NCI-H446 (cell line): ENCODE data around the gene CDC14A.

Experiments used
- DNase-seq, 2 experiments: peaks; one replicate each; lab custom pipeline; 2025; lab: John Stamatoyannopoulos, UW

CDC14A gene

DNA sequence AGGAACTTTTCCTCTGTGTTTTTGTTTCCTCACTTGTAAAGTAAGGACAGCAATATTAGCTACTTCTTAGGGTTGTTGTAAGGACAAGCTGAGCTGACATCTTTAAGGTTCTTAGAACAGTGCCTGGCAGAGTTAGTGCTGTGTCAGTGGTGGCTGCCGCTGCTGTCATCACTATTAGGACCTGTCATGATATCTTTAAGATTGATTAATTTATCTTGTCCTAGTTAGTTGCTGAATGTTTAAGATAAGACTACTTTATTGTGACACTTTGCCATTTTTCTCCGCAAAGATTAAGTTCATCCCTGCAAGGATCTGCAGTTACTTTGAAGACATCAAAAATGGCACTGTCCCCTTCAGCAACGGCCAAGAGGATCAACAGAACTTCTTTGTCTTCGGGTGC is 145.5 kb downstream of the CDC14A start:
- DNase-seq, result no peak

DNA sequence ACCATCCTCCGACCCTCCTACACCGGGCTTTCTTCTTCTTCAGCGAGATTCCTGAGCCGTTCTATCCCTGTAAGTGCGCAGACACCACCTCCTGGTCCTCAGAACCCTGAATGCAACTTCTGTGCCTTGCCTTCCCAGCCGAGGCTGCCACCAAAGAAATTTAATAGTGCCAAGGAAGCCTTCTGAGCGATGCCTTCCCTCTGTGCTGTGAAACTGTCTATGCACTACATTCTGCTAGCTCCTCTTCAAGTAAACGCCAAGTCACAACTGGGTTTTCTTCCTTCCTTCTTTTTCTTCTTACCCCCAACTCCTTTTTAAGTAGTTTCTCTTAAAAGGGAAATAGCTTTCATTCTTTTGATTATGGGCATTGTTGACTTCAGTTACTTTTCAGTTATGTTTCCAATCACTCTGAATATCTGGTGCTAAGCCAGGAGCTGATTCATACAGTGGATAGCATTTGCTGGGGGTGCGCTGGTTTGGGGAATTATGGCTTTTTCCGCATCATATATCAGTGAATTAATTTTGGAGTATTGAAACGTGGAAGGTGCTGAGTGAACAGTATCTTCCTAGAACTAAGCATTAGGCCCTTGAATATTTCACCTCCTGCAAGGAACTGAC is 147.0 kb downstream of the CDC14A start:
- no peak for DNase-seq

DNA sequence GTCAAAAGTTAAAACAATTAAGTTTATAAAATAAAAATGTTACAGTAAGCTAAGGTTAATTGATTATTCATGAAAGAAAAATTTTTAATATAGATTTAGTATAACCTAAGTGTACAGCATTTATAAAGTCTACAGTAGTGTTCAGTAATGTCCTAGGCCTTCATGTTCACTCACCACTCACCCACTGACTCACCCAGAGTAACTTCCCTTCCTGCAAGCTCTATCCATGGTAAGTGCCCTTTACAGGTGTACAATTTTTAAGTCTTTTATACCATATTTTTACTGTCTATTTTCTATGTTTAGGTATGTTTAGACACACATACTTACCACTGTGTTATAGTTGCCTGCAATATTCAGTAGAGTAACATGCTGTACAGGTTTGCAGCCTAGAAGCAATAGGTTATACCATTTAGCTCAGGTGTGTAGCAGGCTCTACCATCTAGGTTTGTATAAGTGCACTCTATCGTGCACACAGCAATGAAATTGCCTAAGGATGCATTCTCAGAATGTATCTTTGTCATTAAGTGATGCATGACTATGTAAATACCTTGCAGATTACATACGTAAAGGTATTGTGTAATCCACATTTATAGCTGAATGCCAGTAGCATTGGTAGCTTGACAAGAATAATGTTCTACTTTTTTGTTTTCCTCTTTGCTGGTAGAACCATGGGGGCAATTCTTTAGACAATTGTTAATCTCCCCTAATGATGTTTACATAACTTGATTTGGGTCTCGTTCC is 149.9 kb downstream of the CDC14A start:
- DNase-seq, result no peak

DNA sequence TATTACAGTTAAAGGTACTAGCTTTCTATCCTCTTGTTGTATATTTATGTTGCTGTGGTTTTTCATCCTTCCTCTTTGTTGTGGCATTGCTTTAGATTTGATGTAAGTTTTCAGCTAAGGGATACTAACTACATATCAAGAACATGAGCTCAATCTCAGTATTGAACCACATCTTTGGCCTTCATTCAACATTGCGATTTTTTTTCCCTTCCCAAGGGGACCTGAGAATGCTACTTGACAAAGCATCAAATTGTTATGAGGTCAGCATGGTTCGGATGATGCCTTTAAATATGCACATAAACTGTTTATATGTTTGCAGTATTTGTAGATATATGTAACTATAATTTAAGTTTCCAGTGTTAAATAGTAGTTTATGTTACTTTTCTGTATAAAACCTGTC is 153.9 kb downstream of the CDC14A start:
- no peak for DNase-seq

DNA sequence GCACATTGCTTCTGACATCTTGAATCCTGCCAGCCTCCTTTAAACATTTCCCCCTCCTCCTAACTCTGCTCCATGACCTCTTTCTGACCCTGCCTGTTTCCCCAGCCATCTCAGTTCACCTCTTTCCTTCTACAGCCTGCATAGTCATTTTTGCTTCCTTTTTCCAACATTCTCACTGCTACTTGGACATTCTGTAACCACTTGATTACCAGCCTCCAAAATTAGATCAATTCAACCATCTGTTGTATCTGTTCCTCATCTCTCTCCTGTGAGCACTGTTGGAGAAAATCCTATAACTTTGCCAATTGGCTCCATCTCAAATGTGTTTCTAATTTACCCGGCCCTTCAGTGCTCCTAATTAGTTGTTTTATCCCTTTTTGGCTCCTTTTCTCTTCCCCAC is 158.1 kb downstream of the CDC14A start:
- DNase-seq, result peak; percentile 85 to 90

DNA sequence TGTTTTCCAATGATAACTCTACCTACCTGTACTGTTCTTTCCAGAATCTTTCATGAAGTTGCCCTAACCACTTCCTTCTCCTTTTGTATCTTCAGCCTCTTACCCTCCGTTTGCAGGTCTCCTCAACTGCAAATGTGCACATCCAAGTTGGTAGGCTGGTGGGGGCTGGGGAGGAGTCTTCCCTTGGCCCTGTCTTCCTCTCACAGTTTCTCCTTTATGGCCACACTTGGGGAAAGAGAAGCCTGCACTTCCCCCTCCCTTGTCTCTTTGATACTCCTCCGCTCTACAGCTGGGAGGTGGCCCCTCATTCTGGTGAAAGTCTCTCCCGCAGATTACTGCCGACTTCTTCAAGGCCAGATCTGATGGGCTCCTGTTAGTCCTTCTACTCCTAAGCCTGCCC is 158.8 kb downstream of the CDC14A start:
- DNase-seq, result no peak

DNA sequence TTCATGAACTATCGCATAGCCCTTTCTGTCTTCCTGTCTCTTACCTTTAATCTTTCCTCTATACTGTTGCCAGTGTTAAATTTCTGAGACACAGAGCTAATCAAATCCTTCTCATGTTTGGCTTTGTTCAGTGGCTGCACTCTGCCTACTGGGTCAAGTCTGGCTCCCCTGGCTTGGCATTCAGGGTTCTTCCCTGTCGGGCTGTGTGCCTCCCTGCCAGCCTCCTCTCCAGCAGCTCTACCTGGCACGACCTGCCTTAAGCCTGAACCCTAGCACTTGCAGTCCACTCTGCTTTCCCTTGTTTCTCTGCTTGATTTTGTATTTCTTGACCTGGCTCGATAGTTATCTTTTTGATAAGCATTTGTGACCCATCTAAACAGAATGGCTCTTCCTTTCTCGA is 159.5 kb downstream of the CDC14A start:
- DNase-seq, result no peak

DNA sequence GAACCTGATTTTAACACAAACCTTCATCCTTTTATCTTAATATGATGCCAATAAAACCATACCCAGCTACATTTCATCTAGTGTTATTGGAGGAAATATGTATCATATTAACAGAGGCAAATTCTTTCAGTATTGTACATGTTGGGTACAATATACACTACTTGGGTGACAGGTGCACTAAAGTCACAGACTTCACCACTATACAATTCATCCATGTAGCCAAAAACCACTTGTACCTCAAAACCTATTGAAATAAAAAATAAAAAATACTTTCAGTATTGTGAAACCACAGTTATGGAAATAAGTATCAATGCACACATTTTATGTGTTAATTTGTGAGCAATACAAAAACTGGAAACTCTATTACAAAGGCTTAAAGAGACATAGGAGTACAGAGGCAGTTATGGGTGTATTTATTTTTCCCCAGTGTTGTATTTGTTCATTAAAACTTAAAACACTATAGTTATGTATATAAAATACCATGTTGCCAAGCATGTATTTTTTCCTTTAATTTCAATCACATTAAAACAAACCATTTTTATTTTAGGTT is 160.6 kb downstream of the CDC14A start:
- DNase-seq, result no peak

DNA sequence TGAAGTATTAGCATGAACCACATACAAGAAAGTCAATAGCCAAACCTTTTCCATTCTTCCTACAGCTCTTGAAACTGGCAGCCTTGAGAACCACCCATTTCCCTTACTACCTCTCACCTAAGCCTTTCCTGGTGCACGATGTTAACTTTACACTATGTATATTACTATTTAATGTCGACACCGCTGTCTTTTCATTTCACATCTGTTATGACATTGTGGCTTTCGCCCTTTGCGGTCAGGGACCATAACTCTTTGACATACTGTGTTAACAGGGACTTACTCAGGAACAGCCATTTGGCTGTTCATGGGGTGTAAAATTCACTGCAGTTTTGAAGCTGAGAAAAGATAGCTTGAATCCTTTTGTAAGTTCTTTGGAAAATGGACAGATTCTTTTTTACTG is 164.6 kb downstream of the CDC14A start:
- no peak for DNase-seq

DNA sequence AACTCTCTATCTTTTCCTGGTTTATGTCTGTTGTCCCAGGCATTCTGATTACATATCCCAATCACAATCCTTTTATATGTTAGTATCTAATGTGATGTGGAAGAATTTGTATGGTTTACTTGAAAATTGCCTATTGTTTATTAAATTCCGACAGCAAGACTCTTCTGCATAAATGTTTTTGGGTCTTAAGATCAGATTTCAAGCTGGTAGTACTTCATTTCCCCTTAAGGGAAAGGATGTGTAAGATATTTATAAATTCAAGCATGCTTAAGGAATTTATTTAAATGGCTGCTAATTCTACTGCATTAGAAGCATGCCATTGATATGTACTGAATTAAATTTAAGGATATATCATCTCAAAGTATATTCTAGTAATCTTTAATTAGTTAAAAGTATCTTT is 165.2 kb downstream of the CDC14A start:
- DNase-seq, result no peak

DNA sequence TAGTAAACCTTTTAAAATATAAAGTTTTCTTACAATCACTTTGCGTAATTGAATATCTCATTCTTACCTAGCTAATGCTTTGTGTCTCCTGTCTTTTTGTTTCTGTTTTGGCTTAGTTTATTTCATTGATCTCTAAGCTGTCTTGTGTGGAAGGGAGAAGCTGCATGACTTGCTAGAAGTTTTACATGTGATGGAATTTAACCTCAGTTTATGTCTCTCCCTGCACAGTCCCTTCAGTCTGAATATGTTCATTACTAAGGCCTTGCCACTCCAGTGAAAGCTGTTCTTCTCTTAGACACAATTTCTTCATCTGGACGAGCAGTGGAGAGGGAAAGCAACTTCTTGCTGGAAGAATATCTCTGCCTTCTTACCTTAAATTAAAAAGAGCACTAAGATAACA is 165.7 kb downstream of the CDC14A start:
- no peak for DNase-seq

DNA sequence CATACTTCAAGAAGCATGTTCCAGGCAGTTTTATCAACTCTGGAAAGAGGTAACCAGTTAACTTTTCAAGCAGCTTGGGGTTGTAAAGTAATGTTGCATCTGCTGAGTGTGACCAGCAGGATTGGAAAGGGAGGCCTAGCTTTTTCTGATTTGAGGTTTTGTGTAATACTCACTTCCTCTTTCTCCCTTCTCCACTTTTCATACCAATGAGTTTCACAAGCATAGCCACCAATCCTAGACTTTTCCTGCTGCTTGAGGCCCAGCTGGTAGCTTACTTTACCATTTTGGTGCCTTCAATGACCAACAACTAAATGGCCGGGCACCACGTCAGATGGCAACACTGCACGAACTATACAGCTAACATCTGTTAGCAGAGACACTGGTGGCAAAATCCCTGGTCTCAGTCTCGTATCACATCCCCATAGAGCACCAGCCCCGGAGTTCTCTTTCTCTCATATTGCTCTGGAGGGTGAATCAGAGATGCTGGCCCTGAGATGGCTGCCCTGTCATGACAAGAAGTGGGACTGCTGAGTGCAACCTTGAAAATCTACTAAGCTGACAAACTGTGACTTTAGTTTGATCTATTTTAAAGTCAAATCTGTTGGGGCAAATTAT is 170.8 kb downstream of the CDC14A start:
- DNase-seq, result no peak

DNA sequence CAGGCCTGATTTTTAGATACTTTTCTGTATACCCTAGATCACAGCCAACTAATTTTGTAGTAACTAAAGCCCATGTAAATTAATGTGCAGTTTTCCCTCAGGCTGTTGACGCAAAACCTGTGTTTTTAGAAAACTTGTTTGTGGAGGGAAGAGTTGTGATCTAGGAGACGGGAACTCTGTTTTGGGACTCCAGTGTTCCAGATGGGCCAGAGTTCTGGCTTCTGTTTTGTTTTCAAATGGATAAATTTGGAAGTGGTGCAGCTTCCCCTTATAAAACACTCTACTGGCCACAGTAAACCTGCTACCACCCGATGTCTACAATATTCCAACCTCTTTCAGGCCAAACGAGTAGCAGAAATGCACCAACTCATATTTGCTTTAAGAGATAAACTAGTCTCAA is 172.0 kb downstream of the CDC14A start:
- no peak for DNase-seq

DNA sequence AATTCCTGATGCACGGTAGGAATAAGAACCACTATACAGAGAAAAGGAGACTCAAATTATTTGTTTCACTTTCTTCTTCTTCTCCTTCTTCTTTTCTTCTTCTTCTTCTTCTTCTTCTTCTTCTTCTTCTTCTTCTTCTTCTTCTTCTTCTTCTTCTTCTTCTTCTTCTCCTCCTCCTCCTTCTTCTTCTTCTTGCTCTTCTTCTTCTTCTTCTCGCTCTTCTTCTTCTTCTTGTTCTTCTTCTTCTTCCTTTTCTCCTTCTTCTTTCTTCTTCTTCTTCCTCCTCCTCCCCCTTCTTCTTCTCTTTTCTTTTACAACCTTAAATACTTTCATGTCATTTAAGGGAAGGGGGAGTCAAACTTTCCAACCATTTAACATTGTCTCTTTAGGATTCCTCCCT is 174.6 kb downstream of the CDC14A start:
- DNase-seq, result no peak

DNA sequence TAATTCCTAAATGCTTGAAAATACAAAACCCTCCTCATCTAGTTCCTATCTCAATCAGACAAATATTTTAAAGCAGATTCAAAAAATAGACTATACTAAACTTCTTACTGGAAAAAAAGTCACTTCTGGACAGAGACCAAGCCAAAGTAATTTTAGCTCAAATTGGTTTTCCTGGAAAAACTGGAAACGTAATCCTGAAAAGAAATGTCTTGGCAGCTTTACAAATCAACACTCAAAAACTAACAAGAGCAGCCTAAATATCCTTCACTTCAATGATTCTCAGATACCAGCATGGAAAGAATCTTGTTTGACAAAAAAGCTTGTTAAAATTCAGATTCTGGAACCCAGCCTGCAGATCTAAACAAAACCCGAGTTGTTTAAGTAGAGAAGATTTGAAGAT is 176.6 kb downstream of the CDC14A start:
- DNase-seq, result peak; percentile 92 to 93

DNA sequence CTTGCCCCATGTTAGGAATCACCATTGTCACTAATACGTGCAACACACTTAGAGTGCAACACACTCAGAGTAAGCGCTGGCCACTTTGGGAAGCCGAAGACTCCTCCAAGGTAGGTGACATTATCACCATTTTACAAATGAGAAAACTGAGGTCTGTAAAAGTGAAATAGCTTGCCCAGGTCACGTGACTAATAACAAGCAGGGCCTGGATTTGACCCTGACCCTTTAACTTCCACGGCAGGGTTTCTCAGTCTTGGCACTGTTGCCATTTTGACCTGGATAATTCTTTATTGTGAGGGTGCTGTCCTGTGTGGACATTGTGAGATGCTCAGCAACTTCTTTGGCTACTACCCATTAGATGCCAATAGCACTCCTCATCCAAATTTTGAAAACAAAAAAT is 177.8 kb downstream of the CDC14A start:
- no peak for DNase-seq

DNA sequence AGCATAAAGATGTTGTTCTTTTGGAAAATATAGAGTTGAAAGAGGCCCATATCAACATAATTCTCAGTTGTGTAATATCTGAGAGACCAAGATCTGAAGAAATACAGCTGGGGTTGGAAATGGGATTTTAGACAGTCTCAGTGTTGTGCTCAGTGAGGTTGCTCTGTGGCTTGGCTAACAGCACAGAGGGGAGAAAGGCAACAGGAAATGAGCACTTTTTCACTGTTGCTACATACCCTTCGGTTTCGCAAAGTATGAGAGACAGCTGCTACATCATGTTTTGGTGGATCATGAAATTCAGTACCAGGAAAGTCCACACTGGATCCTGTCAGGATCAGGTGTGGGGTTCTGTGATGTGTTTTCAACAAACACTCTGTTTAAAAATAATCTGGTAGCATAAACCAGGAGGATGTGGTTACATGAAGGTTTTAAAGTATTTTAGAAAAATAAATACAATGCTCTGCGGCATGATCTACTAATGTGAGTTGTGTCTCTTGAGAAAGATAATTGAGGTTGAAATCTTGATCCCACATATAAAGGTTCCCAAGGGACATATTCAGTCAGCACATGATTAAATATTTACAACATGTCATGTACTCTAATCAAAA is 178.7 kb downstream of the CDC14A start:
- DNase-seq, result no peak

DNA sequence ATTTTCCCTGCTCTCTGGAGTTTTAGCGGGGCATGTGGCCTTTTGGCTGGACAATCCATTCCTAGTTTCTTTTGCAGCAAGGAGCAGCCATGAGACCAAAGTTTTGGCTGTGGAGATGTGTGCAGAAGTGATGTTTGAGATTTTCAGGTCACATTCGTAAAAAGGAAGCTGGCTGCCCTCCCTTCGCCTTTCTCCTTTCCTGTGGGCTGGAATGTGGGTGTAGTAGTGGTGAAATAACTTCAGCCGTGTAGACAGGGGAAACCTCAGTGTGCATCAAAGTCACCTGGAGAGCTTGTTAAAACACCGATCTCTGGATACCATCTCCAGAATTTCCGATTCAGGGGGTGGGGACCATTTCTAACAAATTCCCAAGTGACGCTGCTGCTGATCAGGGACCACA is 180.3 kb downstream of the CDC14A start:
- DNase-seq, result no peak

DNA sequence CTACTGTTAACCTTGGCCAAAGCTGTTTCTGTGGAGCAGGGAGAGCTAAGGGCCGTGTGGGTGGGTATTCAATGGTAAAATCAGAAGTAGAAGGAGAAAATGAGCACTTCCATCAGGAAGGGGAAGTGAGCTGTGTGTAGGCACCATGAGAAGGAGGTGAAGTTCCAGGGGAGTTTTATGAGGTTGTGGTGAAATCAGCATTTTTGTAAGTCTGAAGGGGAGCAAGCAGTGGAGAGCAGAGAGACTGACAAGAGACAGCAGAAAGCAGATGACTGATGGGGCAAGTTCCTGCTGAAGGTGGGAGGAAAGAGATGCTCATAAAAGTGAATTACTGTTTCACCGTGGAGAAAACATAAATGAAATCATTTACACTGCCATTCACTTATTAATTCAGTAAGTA is 183.0 kb downstream of the CDC14A start:
- DNase-seq, result no peak

DNA sequence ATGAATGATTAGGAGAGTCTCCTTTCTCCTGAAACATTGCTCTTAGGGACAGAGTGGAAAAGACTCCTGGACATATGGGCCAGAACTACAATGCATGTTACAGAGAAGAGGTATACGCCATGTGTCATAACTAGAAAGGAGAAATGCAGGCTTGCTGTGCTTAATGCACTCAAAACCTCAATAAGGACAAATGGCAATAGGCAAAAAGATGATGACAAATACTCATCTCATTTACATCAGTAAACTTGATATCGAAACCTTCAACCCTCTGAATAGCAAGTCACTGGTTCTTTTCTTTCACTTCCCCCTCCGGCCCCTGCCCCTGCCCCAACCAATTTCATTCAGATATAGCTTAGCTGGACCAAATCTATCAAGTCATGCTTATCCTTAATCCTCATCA is 183.7 kb downstream of the CDC14A start:
- no peak for DNase-seq

DNA sequence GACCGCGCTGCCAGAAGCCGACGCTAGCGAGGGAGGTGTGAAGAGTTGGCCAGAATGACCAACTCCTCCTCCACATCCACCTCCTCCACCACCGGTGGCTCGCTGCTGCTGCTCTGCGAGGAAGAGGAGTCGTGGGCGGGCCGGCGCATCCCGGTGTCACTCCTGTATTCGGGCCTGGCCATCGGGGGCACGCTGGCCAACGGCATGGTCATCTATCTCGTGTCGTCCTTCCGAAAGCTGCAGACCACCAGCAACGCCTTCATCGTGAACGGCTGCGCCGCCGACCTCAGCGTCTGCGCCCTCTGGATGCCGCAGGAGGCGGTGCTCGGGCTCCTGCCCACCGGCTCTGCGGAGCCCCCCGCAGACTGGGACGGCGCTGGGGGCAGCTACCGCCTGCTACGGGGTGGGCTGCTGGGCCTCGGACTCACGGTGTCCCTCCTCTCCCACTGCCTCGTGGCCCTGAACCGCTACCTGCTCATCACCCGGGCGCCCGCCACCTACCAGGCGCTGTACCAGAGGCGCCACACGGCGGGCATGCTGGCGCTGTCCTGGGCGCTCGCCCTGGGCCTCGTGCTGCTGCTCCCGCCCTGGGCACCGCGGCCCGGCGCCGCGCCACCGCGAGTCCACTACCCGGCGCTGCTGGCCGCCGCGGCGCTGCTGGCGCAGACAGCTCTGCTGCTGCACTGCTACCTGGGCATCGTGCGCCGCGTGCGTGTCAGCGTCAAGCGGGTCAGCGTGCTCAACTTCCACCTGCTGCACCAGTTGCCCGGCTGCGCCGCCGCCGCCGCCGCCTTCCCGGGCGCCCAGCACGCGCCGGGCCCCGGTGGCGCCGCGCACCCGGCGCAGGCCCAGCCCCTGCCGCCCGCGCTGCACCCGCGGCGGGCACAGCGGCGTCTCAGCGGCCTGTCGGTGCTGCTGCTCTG is 186.9 kb downstream of the CDC14A start:
- DNase-seq, result no peak
